ENCODE data around the gene CD69.

- no peak for TF ChIP-seq RAD21 (IDR thresholded peaks at IDR 0.05)
- TF ChIP-seq, protein P1, sequence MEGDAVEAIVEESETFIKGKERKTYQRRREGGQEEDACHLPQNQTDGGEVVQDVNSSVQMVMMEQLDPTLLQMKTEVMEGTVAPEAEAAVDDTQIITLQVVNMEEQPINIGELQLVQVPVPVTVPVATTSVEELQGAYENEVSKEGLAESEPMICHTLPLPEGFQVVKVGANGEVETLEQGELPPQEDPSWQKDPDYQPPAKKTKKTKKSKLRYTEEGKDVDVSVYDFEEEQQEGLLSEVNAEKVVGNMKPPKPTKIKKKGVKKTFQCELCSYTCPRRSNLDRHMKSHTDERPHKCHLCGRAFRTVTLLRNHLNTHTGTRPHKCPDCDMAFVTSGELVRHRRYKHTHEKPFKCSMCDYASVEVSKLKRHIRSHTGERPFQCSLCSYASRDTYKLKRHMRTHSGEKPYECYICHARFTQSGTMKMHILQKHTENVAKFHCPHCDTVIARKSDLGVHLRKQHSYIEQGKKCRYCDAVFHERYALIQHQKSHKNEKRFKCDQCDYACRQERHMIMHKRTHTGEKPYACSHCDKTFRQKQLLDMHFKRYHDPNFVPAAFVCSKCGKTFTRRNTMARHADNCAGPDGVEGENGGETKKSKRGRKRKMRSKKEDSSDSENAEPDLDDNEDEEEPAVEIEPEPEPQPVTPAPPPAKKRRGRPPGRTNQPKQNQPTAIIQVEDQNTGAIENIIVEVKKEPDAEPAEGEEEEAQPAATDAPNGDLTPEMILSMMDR (IDR thresholded peaks at IDR 0.05; ENCODE audit: low read depth, low read length, missing input control), result no peak
- no peak for TF ChIP-seq MAX (IDR thresholded peaks at IDR 0.05)
- TF ChIP-seq FOXA1 (IDR thresholded peaks at IDR 0.05), result no peak
- TF ChIP-seq NR2F2 (IDR thresholded peaks at IDR 0.05), result no peak
- TF ChIP-seq, protein P2, sequence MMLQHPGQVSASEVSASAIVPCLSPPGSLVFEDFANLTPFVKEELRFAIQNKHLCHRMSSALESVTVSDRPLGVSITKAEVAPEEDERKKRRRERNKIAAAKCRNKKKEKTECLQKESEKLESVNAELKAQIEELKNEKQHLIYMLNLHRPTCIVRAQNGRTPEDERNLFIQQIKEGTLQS (IDR thresholded peaks at IDR 0.05), result no peak
- no peak for TF ChIP-seq YY1 (IDR thresholded peaks at IDR 0.05)
- no peak for TF ChIP-seq TAF1 (conservative IDR thresholded peaks at IDR 0.05)
- TF ChIP-seq GABPA (IDR thresholded peaks at IDR 0.05 in 1 of 2, conservative IDR thresholded peaks at IDR 0.05 in 1 of 2), result no peak
- TF ChIP-seq JUND (IDR thresholded peaks at IDR 0.05), result no peak
- TF ChIP-seq RXRA (IDR thresholded peaks at IDR 0.05), result no peak
- TF ChIP-seq EGR1 (IDR thresholded peaks at IDR 0.05; ENCODE audit: low read depth in 2 of 2), result no peak
Observed at GRCh38 chr12:9741726-9742125, 19.0 kb downstream of the CD69 start.
